KG1 (cell line): Measurements from ENCODE around the gene PHF2.

Experiments used
- DNase-seq: peaks from one replicate; lab custom pipeline; 2025; lab: John Stamatoyannopoulos, UW

Gene PHF2

DNA sequence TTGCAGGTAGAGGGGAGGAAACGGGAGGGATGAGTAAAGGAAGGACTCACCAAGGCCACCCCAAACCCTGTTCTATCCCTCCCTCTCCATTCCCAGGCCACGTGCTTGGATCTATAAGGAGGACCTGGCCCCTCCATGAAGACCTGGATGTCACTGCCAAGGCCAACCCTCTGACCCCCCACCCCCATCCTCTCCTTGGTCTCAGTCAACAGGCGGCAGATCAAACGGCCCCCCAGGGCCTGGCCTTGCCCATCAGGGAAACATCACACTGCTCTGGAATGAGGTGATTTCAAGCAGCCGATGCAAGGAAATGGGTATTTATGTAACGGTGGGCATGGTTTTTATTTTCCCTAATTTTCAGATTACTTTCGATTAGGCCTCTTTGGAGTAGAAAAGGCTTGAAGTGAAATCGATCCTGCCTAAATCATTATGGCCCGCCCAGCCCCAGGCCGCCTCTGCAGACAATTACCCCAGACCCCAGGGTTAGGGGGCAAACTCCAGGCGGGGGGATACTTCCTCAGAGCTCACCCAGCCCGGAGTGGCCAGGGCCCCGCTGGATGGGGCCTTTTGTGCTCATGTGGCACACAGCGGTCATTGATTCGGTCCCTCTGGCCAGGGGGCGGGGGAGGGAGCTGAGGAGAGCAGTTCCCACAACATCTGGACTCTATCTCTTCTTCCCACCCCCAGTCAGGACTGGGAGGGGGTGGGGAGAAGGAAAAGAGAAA is 125.3 kb downstream of the PHF2 start:
- DNase-seq, result no peak

DNA sequence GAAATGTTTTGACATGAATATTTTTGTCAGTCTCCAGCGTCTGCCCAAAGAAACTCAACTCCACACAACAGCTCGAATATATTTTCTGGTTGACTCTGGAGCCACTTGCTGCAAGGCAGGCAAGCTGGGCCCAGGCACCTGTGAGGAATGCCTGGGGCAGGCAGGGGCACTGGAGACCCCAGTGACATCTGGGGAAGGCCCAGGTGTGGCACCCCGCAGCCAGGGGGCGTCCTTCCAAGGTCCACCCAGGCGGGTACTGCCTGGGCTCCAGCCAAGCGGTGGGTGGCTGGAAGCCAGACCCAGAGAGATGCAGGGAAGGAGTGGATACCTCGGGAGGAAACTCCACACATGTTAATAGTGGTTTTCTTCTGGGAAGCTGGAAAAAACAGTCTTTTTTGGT is 125.9 kb downstream of the PHF2 start:
- DNase-seq, result no peak

DNA sequence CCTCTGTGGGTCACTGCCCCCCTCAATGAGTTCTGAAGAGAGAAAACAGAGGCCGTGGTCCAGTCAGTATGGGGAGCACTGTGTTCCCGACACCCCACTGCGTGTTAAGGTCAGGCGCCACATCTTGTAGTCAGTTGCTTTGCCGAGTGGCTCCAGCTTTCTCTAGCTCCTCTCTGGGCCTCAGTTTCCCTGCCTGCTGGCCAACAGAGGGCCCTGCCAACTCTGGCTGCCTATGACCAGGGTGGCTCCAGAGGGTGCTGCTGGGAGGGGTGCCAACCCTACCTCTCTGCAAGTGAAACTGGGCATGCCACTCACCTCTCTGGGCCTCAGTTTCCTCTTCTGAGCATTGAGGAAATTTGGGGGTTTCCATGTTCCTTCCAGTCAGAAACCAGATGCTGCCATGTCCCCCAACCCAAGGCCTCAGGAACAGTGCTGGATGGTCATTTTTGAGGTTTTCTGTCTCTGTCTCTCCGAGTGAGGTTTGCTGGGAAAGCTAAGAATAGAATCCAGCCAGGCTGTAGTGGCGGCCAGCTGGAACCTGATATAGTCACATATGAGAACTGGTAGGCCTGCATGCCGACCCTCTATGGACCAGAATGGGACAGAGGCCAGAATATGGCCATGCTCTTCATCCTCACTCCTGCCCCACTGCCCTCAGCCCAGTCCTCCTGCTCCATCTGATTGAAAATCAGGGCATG is 132.1 kb downstream of the PHF2 start:
- DNase-seq, result no peak

DNA sequence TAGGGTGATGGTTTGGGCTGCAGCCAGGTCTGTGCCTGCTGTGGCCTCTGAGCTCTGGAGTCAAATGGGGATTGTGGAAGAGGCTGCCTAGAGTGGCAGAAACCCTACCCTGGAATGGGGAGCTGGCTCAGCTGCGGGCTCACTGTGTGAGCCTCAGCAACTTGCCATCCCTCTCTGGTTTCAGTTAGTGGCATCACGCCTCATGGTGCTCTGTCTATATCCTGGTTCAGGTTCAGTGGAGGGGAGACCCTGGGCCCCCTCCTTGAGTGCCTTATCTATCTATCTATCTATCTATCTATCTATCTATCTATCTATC is 132.6 kb downstream of the PHF2 start:
- no peak for DNase-seq

DNA sequence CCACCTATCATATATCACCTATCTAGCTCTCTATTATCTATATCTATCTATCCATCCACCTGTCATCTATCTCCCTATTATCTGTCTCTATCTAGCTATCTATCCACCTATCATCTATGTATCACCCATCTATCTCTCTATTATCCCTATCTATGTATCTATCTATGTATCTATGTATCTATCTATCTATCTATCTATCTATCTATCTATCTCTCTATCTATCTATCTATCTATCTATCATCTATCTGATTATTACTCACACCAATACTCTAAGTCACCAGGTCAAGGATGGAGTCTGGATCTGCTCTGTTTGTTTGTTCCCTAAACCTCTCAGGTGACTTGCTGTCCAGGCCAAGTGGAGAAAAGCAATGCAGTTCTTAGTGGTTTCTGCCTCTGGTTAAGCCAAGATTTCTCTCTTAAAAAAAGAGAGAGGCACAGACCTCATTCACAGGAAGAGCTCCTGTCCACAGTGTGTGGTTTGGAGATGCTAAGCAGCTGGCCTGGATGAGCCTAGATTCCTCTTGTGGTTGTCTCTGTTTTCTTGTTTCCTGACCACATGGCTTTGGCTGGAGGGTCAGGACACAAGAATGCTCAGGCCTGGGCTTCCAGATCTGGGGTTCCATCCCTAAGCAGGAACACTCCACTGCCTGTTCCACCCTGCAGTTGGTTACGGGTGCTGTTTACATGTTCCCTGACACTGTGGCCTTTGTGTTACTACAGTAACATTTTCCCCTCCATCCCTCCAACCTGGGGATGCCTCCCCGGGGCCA is 133.4 kb downstream of the PHF2 start:
- no peak for DNase-seq

DNA sequence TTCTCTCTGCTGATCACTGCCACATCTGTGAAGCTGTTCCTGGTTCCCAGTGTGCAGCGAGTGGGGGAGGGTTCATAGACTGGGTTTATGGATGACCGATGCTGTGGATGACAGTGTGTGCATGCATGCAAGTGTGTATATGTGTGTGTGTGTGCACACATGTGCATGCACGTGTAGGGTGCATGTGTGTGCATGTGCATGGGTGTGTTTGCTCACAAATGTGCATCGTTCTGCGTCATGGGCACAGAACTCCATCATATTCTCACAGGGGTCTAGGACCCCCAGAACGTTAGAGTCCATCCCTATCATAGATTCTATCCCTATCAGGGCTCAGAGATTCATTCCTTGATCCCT is 134.0 kb downstream of the PHF2 start:
- DNase-seq, result no peak

DNA sequence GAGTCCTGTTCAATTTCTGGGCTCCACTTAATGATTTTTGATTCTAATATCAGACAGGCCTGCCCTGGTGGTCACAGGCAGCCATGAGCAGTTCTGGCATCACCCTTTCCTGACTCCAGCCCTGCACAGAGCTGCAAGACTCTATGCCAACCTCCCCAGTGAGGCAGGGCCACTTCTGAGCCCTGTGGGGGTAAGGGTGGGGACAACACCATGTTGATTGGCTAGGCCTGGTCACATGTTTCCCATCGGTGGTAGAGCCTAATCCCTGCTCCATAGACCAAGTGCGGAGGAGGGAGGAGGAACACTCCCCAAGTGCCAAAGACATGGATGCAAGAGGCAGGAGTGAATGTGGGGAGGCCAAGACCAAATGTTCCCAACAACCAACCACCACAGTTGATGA is 134.6 kb downstream of the PHF2 start:
- DNase-seq, result no peak

DNA sequence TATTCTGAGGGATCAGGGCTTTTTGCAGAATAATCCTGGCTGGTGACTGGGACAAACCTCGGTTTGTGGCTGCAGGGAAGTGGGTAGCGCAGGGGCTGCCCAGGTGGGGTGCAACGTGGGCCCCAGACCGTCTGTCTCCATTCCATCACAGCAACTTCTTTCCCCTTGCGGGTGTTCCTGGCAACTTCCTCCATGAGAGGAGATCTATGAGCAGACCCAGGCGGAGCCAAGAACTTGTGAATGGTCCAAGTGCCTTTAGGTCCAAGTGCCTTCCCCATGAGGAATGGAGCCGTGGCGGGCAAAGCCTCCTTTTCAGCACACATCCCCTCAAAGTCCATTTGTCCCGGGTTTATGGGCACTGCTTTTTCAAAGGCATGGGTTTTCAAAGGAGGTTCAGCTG is 136.5 kb downstream of the PHF2 start:
- no peak for DNase-seq

DNA sequence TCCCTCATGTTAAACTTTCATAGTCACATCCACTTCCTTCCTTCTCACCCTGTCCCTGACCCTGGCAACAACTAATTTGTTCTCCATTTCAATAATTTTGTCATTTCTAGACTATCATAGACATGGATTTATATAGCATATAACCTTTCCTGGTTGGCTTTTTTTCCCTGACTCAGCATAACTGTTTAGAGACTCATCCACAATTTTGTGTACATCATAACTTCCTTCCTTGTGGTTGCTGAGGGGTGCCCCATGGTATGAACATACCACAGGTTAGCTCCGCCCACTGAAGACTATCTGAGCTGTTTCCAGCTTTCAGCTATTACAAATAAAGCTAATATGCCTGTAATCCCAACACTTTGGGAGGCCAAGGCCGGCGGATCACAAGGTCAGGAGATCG is 137.3 kb downstream of the PHF2 start:
- DNase-seq, result no peak

DNA sequence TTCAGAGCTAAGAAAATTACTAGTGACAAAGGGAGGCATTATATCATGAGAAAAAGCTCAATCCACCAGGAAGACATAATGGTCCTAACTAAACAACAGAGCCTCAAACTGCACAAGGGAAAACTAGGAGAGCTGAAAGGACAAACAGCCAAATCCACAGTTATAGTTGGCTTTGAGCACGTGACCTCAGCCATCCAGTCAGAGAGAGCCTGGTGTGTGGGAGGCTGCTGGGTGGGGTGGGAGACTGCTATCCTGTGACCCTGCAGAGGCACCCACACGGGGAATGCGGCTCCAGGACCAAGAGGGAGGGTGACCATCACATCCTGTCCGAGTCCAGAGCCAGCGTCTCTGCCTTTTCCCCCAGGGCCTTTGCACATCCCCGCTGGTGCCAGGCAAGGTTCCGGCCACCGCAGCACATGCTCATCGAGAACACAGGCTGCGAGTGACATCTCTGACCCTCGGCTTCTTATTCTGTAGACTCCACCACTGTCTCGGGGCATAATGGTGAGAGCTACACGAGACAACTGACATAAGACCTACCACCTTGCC is 145.1 kb downstream of the PHF2 start:
- DNase-seq, result no peak

DNA sequence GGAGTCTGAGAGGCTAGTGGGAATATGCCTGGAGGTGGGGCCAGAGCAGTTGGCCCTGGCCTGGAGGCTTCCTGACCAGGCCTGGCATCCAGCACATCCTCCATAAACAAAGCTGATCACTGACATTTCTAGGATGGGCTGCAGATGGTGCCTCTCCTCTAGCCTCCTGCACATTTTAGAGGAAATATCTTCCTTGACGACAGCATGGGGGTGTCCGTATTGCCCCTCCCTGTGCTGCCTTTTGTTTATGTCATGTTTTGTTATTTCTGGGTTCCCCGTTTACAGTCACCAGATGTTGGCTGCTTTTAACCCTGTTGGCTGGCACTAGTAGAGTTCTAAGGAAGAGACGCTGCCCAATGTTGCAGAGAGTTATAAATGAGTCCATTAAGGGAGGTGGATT is 148.5 kb downstream of the PHF2 start:
- DNase-seq, result no peak

DNA sequence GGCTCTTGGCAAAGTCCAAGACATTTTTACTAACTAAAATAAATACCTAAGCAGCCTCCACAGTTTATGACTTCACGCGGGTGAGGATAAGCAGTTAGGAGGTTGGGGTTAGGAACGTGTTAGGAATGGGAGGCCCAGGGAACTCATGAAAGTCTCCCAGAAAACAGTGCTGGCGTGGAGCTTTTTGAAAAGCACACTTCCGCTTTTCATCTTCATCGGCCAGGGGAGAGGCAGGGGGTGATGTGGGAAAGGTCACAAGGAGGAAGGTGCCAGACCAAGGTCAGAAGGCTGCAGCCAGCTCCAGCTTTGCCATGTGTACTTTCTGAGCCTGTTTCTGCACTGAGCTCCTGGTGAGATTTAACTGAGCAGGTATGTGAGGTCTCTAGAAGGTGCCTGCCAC is 149.0 kb downstream of the PHF2 start:
- no peak for DNase-seq

DNA sequence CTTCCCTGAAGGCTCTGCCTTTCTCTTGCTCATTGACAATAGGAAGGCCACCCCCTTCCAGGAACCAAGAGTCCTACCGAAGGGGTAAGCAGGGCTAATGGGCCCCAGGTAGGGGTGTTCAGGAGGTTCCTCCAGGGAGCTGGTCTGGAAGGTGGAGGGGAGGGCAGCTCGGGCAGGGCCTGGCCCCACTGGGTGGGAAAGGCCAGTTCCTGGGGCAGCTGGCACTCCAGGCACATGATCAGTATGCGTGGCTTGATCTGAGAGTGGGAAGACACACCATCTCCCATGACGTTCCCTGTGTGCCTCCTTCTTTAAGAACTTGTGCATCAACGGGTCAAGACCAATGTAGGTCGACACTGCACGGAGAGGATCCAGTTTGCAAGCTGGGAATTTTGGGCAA is 149.8 kb downstream of the PHF2 start:
- no peak for DNase-seq
